GM19099 (cell line): ENCODE data around the gene CDIP1.

ENCODE experiments used
- POLR2A ChIP-seq: IDR thresholded peaks from 3 replicates; pipeline ENCODE4 v1.6.1; 2011; ENCODE audit warnings: low read depth; ENCODE audit not compliant: insufficient read length; ENCODE audit errors: extremely low read depth

Gene CDIP1

GRCh38 chr16:4494746-4495490 is 43.7 kb downstream of the CDIP1 start:
- no peak for TF ChIP-seq POLR2A

DNA sequence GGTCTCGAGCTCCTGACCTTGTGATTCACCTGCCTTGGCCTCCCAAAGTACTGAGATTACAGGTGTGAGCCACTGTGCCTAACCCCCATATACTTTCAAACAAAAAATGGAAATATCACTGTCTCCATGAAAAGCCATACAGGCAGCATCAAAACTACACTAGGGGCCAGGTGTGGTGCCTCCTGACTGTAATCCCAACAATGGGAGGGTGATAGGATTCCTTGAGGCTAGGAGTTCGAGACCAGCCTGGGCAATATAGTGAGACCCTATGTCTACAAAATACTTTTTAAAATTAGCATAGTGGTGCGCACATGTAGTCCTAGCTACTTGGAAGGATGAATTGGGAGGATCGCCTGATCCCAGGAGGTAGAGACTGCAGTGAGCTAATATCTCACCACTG is 46.7 kb downstream of the CDIP1 start:
- no peak for TF ChIP-seq POLR2A

- TF ChIP-seq POLR2A, result no peak
These were observed 49.5 kb downstream of the CDIP1 start for GRCh38 chr16:4489030-4489429.

GRCh38 chr16:4488499-4488967 is 50.0 kb downstream of the CDIP1 start:
- no peak for TF ChIP-seq POLR2A

DNA sequence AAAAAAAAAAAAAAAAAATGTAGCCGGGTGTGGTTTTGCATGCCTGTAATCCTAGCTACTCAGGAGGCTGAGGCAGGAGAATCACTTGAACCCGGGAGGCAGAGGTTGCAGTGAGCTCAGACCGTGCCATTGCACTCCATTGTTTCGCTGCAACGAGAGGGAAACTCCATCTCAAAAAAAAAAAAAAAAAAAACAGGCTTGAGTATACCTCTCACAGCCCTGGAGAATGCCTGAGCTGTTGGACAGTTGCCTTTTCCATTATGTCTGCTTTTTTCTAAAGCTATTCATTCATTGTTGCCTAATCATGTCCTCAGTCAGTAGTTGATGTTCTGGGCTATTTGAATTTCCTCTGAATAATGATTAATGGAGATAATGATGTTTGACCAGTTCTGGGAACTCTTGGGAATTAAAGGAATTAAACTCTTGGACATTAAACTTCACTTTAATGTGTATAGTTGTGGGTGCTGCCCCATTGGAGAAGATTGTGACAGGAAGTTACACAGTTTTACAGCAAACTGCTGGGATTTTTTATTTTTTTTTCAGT is 50.5 kb downstream of the CDIP1 start:
- TF ChIP-seq POLR2A, result no peak

GRCh38 chr16:4486126-4486893 is 52.3 kb downstream of the CDIP1 start:
- TF ChIP-seq POLR2A, result no peak

GRCh38 chr16:4481963-4482362 is 56.6 kb downstream of the CDIP1 start:
- no peak for TF ChIP-seq POLR2A

- TF ChIP-seq POLR2A, result no peak
These were observed 57.0 kb downstream of the CDIP1 start for GRCh38 chr16:4481526-4481925.

DNA sequence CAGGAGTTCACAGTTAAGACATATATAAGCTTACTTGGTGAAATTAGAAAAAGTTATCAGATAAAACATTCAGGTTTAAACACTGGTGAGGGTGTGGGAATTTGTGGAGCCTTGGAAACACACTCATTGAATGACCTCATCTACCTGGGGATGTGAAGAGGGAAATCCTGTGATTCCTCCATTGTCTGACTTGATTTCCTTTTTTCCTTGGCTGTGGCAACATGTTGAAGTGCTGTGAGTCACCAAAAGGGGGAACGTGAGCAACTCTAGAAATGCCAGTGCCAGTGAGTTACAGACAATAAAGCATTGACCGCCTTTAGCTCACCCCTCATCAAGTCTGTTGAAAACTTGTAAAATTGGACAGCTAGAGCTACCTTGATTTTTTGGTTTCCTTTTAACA is 60.6 kb downstream of the CDIP1 start:
- TF ChIP-seq POLR2A, result no peak

- peak; percentile 93 for TF ChIP-seq POLR2A
These were observed 62.4 kb downstream of the CDIP1 start, which contains the start of gene HMOX2 for GRCh38 chr16:4475880-4476788. Gene HMOX2 (plus strand): TSS chr16:4476398. CDS start chr16:4505525, 29,127 bp downstream.

- TF ChIP-seq POLR2A, result peak; percentile 85
These were observed 64.2 kb downstream of the CDIP1 start, which contains the start of gene NMRAL1 for GRCh38 chr16:4474192-4474961. Gene NMRAL1 (minus strand): TSS chr16:4474625. CDS start chr16:4474132, 493 bp downstream.

- TF ChIP-seq POLR2A, result no peak
These were observed 65.7 kb downstream of the CDIP1 start for GRCh38 chr16:4472880-4473279.

DNA sequence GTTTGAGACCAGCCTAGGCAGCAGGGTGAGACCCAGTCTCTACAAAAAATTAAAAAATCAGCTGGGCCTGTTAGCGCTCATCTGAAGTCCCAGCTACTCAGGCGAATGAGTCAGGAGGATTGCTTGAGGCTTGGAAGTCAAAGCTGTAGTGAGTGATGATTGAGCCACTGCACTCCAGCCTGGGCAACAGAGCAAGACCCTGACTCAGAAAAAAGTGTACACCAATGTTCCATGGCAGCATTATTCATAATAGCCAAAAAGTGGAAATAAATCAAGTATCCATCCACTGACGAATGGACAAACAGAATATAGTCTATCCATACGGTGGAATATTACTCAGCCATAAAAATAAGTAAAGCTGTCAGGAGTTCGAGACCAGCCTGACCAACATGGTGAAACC is 66.7 kb downstream of the CDIP1 start:
- TF ChIP-seq POLR2A, result no peak

GRCh38 chr16:4468972-4469371 is 69.6 kb downstream of the CDIP1 start:
- no peak for TF ChIP-seq POLR2A
